Thoracic aorta (tissue), 2 donors: ENCODE measurements around the gene GSG1. TPM values are rescaled to one million over a fixed set of nuclear protein-coding genes. Genes with fewer than 3 reads are reported as not detected.

Source experiments
- ATAC-seq: fragments of 150-250 bp; one replicate; pipeline ENCODE4 v1.8.0; 2017; ENCODE audit warnings: low read depth; ENCODE audit not compliant: insufficient number of reproducible peaks, low FRiP score
- DNase-seq: peaks from one replicate; pipeline ENCODE4 v3.0.0-alpha.2; 2020; ENCODE audit warnings: low spot score
- H3K27ac ChIP-seq, 2 donors: fragments of 200-600 bp; sonication (generic); 1 replicate in 1 of 2; 2 replicates in 1 of 2; pipeline ENCODE4 v1.5.1; 2016; ENCODE audit warnings: mild to moderate bottlenecking in 2 of 2, moderate library complexity in 2 of 2
- H3K27me3 ChIP-seq: fragments of 200-600 bp; sonication (generic); replicated peaks from 2 replicates; pipeline ENCODE4 v1.6.0; 2016; ENCODE audit warnings: mild to moderate bottlenecking; ENCODE audit not compliant: insufficient read depth
- H3K36me3 ChIP-seq: fragments of 200-600 bp; sonication (generic); one replicate; pipeline ENCODE4 v1.5.1; 2016
- H3K4me1 ChIP-seq, 2 donors: fragments of 200-600 bp; sonication (generic); 1 replicate in 1 of 2; 2 replicates in 1 of 2; pipeline versions ENCODE4 v1.5.1 to v1.6.0; 2016; ENCODE audit warnings: low read depth in 2 of 2, mild to moderate bottlenecking in 1 of 2; ENCODE audit not compliant: control insufficient read depth in 1 of 2
- H3K4me3 ChIP-seq: fragments of 200-600 bp; sonication (generic); 2 replicates; pipeline ENCODE4 v1.5.1; 2016; ENCODE audit warnings: mild to moderate bottlenecking
- H3K9me3 ChIP-seq: fragments of 200-600 bp; sonication (generic); 2 replicates; pipeline ENCODE4 v1.5.1; 2016
- total RNA-seq, 2 donors: library from RNA; depleted of rRNA; stranded (reverse); fragments of >200 nt; gene quantifications; one replicate each; pipeline versions ENCODE4 v1.1.0 to v1.2.3, GENCODE V29; 2016
- TF ChIP-seq, protein P1 (sequence below): fragments of 200-600 bp; sonication (generic); IDR thresholded peaks from one replicate; pipeline ENCODE4 v1.5.1; 2019; ENCODE audit warnings: antibody characterized with exemption

GSG1 gene
- total RNA-seq, 2 donors from 2014 or later = not detected

DNA sequence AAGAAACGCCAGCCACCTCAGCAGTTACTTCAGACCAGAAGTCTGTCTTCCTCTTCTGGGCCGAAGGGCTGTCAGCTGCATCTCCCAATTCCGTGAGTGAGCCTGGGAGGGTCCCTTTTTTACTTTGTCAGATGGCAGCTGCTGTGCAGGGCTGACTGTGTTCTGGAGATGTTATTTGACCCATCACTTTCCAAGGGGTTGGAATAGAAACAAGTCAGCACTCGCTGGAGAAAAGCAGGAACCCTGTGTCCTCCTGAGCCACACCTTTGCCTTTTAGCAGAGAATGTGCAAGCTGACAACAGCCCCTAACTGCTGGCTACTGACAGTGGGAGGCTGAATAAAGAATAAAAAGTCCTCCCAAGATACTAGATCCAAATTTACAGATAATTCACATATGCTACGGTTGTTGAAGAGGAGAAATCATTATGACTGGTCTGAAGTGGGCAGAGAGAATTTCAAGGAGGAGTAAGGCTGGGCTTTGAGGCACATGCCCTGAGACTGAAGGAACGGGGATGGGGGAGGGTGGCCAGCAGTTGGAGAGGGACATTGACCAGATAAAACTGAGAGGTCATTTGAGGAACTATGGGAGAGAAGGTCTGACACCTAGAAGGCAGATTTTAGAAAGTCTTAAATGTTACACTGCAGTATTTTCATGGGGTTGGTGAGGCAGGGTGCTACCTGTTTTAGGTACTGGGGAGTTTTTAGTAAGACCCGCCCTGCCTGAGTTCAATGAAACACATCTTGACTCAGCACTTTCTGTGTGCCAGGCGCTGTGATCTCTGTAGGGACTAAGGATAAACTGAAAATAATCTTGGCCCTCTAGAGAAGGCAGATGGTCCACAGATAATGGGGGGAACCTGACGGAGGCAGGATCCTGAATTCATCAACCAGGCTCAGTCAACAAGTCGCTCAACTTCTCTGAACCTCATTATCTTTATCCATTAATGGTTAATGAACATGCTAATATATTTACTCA lies 31.9 kb downstream of the GSG1 start:
- ATAC-seq (no peak), DNase-seq (no peak)
- Histone ChIP-seq H3K4me1 (no peaks in the 10 kb centered on the region), H3K27ac (no peak overlapping the region), H3K4me3 (no peak overlapping the region), H3K27me3 (no peaks in the 10 kb centered on the region), H3K9me3 (no peaks in the 10 kb centered on the region), H3K36me3 (no peaks in the 10 kb centered on the region)
- TF ChIP-seq, protein P1, sequence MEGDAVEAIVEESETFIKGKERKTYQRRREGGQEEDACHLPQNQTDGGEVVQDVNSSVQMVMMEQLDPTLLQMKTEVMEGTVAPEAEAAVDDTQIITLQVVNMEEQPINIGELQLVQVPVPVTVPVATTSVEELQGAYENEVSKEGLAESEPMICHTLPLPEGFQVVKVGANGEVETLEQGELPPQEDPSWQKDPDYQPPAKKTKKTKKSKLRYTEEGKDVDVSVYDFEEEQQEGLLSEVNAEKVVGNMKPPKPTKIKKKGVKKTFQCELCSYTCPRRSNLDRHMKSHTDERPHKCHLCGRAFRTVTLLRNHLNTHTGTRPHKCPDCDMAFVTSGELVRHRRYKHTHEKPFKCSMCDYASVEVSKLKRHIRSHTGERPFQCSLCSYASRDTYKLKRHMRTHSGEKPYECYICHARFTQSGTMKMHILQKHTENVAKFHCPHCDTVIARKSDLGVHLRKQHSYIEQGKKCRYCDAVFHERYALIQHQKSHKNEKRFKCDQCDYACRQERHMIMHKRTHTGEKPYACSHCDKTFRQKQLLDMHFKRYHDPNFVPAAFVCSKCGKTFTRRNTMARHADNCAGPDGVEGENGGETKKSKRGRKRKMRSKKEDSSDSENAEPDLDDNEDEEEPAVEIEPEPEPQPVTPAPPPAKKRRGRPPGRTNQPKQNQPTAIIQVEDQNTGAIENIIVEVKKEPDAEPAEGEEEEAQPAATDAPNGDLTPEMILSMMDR = no peak

DNA sequence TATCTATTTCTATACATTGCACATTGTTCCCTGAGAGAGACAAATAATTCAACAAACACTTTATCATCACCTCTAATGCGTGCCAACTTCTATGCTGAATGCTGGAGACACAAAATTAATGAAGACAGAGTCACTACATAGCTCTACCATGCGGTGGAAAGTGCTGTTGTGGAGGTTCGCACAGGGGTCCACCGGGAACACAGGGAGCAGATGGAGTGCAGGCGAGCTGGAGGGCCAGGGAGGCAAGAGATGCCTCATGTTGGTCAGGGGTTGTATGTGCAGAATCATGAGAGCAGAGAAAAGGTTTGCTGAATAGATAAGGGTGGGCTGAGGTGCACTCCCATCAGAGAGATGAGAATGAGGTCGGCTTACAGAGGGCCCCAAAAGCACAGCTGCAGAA lies 34.1 kb downstream of the GSG1 start:
- no peak for ATAC-seq
- no peak for DNase-seq
- no peak overlapping the region for H3K4me3 ChIP-seq
- no peaks in the 10 kb centered on the region for H3K27me3 ChIP-seq
- H3K4me1 ChIP-seq = no peaks in the 10 kb centered on the region
- TF ChIP-seq, protein P1 = no peak
- no peak overlapping the region for H3K27ac ChIP-seq
- H3K9me3 ChIP-seq = no peaks in the 10 kb centered on the region
- H3K36me3 ChIP-seq = no peaks in the 10 kb centered on the region

DNA sequence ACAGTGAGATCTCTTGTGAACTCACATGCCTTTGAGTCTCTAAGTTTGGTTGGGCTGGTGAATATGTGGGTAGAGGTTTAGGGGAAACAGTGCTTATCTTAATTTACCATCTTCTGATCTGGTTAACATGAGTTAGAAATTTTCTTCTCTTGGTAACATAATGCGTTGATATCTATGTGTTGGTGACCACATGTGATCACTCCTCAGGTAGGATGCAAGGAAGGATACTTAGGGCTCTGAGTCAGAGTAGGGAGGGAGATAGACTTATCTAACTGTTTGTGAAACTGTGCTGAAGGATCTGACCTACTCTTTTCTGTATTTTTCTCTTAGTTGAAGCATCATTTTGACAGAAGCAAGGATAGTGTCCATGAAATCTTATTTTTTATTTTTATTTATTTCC lies 36.1 kb downstream of the GSG1 start:
- H3K9me3 ChIP-seq = no peaks in the 10 kb centered on the region
- H3K4me3 ChIP-seq = no peak overlapping the region
- no peak overlapping the region for H3K27ac ChIP-seq
- peaks cover 0 to 8% of the 10 kb centered on the region in 2 donors for H3K4me1 ChIP-seq
- DNase-seq (no peak), ATAC-seq (no peak)
- TF ChIP-seq, protein P1 = no peak
- no peaks in the 10 kb centered on the region for H3K27me3 ChIP-seq
- H3K36me3 ChIP-seq = no peaks in the 10 kb centered on the region

DNA sequence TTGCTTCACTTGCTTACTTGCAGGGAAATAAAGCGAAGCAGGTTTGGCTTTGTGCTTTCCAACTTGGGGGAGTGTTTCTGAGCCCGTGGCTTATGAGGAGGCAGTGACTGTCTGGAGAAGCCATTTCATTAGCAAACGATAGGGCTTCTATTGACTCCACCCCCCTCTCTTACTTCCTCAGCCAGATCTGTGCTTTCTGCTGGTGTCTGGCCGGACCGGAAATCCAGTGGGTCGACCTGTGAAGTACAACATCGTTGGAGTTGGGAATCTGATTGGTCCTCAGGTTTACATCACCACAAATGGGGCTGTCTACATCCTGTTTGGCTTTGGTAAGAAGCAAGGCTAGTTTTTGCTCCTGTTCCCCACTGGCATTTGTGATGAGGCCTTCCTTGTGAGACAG lies 37.0 kb downstream of the GSG1 start:
- no peak overlapping the region for H3K4me3 ChIP-seq
- no peaks in the 10 kb centered on the region for H3K9me3 ChIP-seq
- no peaks in the 10 kb centered on the region for H3K36me3 ChIP-seq
- ATAC-seq = no peak
- H3K27ac ChIP-seq = no peak overlapping the region
- no peaks in the 10 kb centered on the region for H3K27me3 ChIP-seq
- peaks cover 0 to 8% of the 10 kb centered on the region in 2 donors for H3K4me1 ChIP-seq
- no peak for DNase-seq
- TF ChIP-seq, protein P1 = no peak

DNA sequence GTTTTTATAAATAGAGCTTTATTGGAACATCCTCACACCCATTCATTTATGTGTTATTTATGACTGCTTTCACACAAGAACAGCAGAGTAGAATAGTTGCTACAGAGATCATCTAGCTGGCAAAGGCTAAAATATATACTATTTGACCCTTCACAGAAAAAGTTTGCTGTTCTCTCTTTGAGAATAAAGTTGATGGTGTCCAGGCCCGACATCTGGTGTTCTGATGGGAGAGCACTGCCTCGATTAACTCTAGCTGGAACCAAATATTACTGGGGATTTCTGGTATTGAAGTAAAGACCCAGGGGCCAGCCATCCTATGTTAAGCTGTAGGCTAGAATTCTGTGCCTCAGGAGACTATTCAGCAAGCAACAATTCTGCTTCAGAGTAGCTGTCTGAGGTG lies 37.5 kb downstream of the GSG1 start:
- H3K36me3 ChIP-seq = no peaks in the 10 kb centered on the region
- DNase-seq (no peak), ATAC-seq (no peak)
- no peaks in the 10 kb centered on the region for H3K9me3 ChIP-seq
- H3K27me3 ChIP-seq = no peaks in the 10 kb centered on the region
- H3K27ac ChIP-seq = no peak overlapping the region
- TF ChIP-seq, protein P1 = no peak
- H3K4me3 ChIP-seq = no peak overlapping the region
- peaks cover 0 to 8% of the 10 kb centered on the region in 2 donors for H3K4me1 ChIP-seq
